ENCODE measurements around the gene MAP2K5.

MAP2K5 gene

GRCh38 chr15:67587331-67587730, 44.8 kb downstream of the MAP2K5 start:
- TF ChIP-seq REST (IDR thresholded peaks at IDR 0.05; ENCODE audit: low read depth), result no peak
- TF ChIP-seq CEBPB (IDR thresholded peaks at IDR 0.05), result no peak
- no peak for TF ChIP-seq TCF12 (IDR thresholded peaks at IDR 0.05; ENCODE audit: low read depth)
- no peak for TF ChIP-seq MAX (IDR thresholded peaks at IDR 0.05)
- TF ChIP-seq USF1 (IDR thresholded peaks at IDR 0.05), result no peak

- no peak for TF ChIP-seq NFIC (IDR thresholded peaks at IDR 0.05)
- TF ChIP-seq TAF1 (IDR thresholded peaks at IDR 0.05; ENCODE audit: low read depth), result no peak
- TF ChIP-seq REST (IDR thresholded peaks at IDR 0.05; ENCODE audit: low read depth), result no peak
- no peak for TF ChIP-seq CREB1 (IDR thresholded peaks at IDR 0.05; ENCODE audit: low read depth)
- no peak for TF ChIP-seq TCF12 (IDR thresholded peaks at IDR 0.05; ENCODE audit: low read depth)
- no peak for TF ChIP-seq EP300 (IDR thresholded peaks at IDR 0.05; ENCODE audit: borderline replicate concordance)
- no peak for TF ChIP-seq ZBTB7A (IDR thresholded peaks at IDR 0.05; ENCODE audit: low read depth)
- no peak for TF ChIP-seq YY1 (IDR thresholded peaks at IDR 0.05; ENCODE audit: low read depth)
- TF ChIP-seq FOXM1 (IDR thresholded peaks at IDR 0.05; ENCODE audit: borderline replicate concordance, low read depth), result no peak
Observed at GRCh38 chr15:67587754-67588153, 45.3 kb downstream of the MAP2K5 start.

GRCh38 chr15:67590191-67590590, 47.7 kb downstream of the MAP2K5 start:
- TF ChIP-seq USF1 (IDR thresholded peaks at IDR 0.05) (no peak), ZBTB7A (IDR thresholded peaks at IDR 0.05; ENCODE audit: low read depth) (no peak), RAD21 (IDR thresholded peaks at IDR 0.05; ENCODE audit: low read depth) (no peak), CREB1 (IDR thresholded peaks at IDR 0.05; ENCODE audit: low read depth) (no peak)

- TF ChIP-seq ZBTB7A (IDR thresholded peaks at IDR 0.05; ENCODE audit: low read depth) (no peak), CREB1 (IDR thresholded peaks at IDR 0.05; ENCODE audit: low read depth) (no peak), TEAD4 (IDR thresholded peaks at IDR 0.05) (no peak), RAD21 (IDR thresholded peaks at IDR 0.05; ENCODE audit: low read depth) (no peak), CEBPB (IDR thresholded peaks at IDR 0.05) (no peak), MAX (IDR thresholded peaks at IDR 0.05) (no peak), USF1 (IDR thresholded peaks at IDR 0.05) (no peak), TAF1 (IDR thresholded peaks at IDR 0.05; ENCODE audit: low read depth) (no peak), FOXM1 (IDR thresholded peaks at IDR 0.05; ENCODE audit: borderline replicate concordance, low read depth) (no peak), REST (IDR thresholded peaks at IDR 0.05; ENCODE audit: low read depth) (no peak), EP300 (IDR thresholded peaks at IDR 0.05; ENCODE audit: borderline replicate concordance) (no peak), NFIC (IDR thresholded peaks at IDR 0.05) (no peak), EGR1 (IDR thresholded peaks at IDR 0.05) (no peak), YY1 (IDR thresholded peaks at IDR 0.05; ENCODE audit: low read depth) (no peak), TCF12 (IDR thresholded peaks at IDR 0.05; ENCODE audit: low read depth) (no peak)
Observed at GRCh38 chr15:67592245-67592644, 49.7 kb downstream of the MAP2K5 start.

- no peak for TF ChIP-seq MAX (IDR thresholded peaks at IDR 0.05)
- no peak for TF ChIP-seq EP300 (IDR thresholded peaks at IDR 0.05; ENCODE audit: borderline replicate concordance)
- TF ChIP-seq TCF12 (IDR thresholded peaks at IDR 0.05; ENCODE audit: low read depth), result no peak
- TF ChIP-seq NFIC (IDR thresholded peaks at IDR 0.05), result no peak
- TF ChIP-seq CREB1 (IDR thresholded peaks at IDR 0.05; ENCODE audit: low read depth), result no peak
- no peak for TF ChIP-seq ZBTB7A (IDR thresholded peaks at IDR 0.05; ENCODE audit: low read depth)
Observed at GRCh38 chr15:67593562-67593961, 51.1 kb downstream of the MAP2K5 start.
